Measurements from ENCODE around the gene RPS6KC1.

- no peak for TF ChIP-seq POLR2A (IDR thresholded peaks at IDR 0.05)
- TF ChIP-seq CTCF (IDR thresholded peaks at IDR 0.05) = no peak
These were observed 264.5 kb downstream of the RPS6KC1 start for GRCh38 chr1:213315571-213315970.

Measured in sigmoid colon (tissue), 3 donors.